ENCODE data around the gene ST8SIA5. TPM values are rescaled to one million over a fixed set of nuclear protein-coding genes. Genes with fewer than 3 reads are reported as not detected.
"Not testable (repeated sequence)": the region's sequence is repeated elsewhere in the genome, so short reads cannot be mapped to it uniquely, and the experiment has no call there.

The ST8SIA5 gene
- total RNA-seq (2013; cell fraction: nucleolus; rRNA removed): not detected in 2 replicates
- total RNA-seq (2014; rRNA removed) (0.17 TPM in 1 of 2 replicates, not detected in the other), total RNA-seq (2014; rRNA removed; fragmentation: Illumina TruSeq; extraction: Trizol) (0.04 and 0.41 TPM in 2 replicates), total RNA-seq (2021) (0.15 and 0.16 TPM in 2 replicates), polyA plus RNA-seq (2011; rRNA removed) (0.04 and 0.12 TPM in 2 replicates), polyA plus RNA-seq (2014; fragmentation: Illumina TruSeq; extraction: Trizol) (0.12 TPM in 1 of 2 replicates, not detected in the other), polyA plus RNA-seq (2014; fragmentation: Nextera tagmentation; extraction: Ambion mirVana) (under 1 TPM; 0.02 to 0.04 TPM), polyA plus RNA-seq (2014; rRNA removed) (0.22 and 0.47 TPM in 2 replicates), polyA plus RNA-seq (2016; fragmentation: Nextera tagmentation; extraction: Ambion mirVana) (under 1 TPM in 1 of 2 experiments, not detected in 1; 0.32 TPM), polyA minus RNA-seq (2011; rRNA and poly(A)+ RNA removed) (not detected in 2 replicates), Bru-seq, nascent RNA (percentile 15 among the genes with signal in this experiment), BruChase-seq, experiment 1, labeled RNA remaining after a 6-hour chase (percentile 41 among the genes with signal in this experiment), BruChase-seq, experiment 2, labeled RNA remaining after a 2-hour chase (percentile 40 among the genes with signal in this experiment)
- polyA plus RNA-seq (2011; ENCODE audit: low read depth): not detected
- 0.03 TPM in 1 of 2 replicates, not detected in the other for polyA plus RNA-seq (2011; cell fraction: cytosol; rRNA removed)
- polyA plus RNA-seq (2011; cell fraction: nucleus; rRNA removed): 0.30 and 0.54 TPM in 2 replicates
- 0.29 and 0.42 TPM in 2 replicates for polyA plus RNA-seq (2012)
- not detected in 2 replicates for polyA minus RNA-seq (2011; cell fraction: cytosol; rRNA and poly(A)+ RNA removed)
- 0.10 TPM in 1 of 2 replicates, not detected in the other for polyA minus RNA-seq (2011; cell fraction: nucleus; rRNA and poly(A)+ RNA removed)
- long read RNA-seq, experiment 1: 0 reads
- long read RNA-seq, experiment 2: 0 reads

GRCh38 chr18:46756559-46757201 is at the start of gene ST8SIA5:
ST8SIA5 (minus strand) TSS chr18:46757053; CDS start chr18:46756508, 545 bp downstream.
- FAIRE-seq (no peak), DNase-seq (ENCODE audit: low read depth, low spot score) (no peak), ATAC-seq (peak; percentile 48)
- BruUV-seq (replicated peaks): no TSS peak
- in situ Hi-C loops (cut with MboI) (no loop called here), intact Hi-C loops (cut with micrococcal nuclease; ENCODE audit: unreplicated experiment) (no loop called here)
- Histone ChIP-seq H3K27me3 (replicated peaks in 1 of 2; ENCODE audit: control insufficient read depth in 2 of 2, insufficient read depth in 2 of 2, low read length in 1 of 2) (peaks cover 3 to 10% of the 10 kb centered on the region in 2 experiments; a peak in 3 of 4 replicates), H3K27ac (ENCODE audit: control insufficient read depth, insufficient read depth) (no peak within 1 kb of the TSS), H3K9me3 (replicated peaks; ENCODE audit: control insufficient read depth, insufficient read depth, low read length) (no peaks in the 10 kb centered on the region), H2AFZ (ENCODE audit: control insufficient read depth, low read depth, low read length) (peak within 1 kb of the TSS; percentile 37), H3K79me2 (ENCODE audit: control insufficient read depth, insufficient read depth, low read length) (no peaks in the 10 kb centered on the region), H3K4me2 (ENCODE audit: control insufficient read depth, insufficient read depth) (peak within 1 kb of the TSS; percentile 93), H3K4me1 (ENCODE audit: control insufficient read depth, insufficient read depth, low read length) (peaks cover 8% of the 10 kb centered on the region), H3K9ac (ENCODE audit: control insufficient read depth, insufficient read depth, low read length) (no peak within 1 kb of the TSS; the same call in 1 of the 2 replicates), H4K20me1 (ENCODE audit: control insufficient read depth, insufficient read depth) (no peaks in the 10 kb centered on the region), H3K4me3 (peak within 1 kb of the TSS; percentile 65), H3K36me3 (ENCODE audit: control insufficient read depth in 2 of 2, insufficient read depth in 2 of 2, low read length in 1 of 2) (no peaks in the 10 kb centered on the region)
- RAD21 ChIA-PET (ENCODE audit: unreplicated experiment): no interaction called here
- SMC1A ChIA-PET (ENCODE audit: uncharacterized antibody, unreplicated experiment): no interaction called here
- 1% methylated on average over 50 of the region's 74 CpGs for WGBS (ENCODE audit: insufficient coverage, insufficient replicate concordance, low lambda C conversion rate, missing lambda C conversion rate)
- CTCF ChIA-PET: no interaction called here
- POLR2A ChIA-PET: no interaction called here
- TF ChIP-seq NFYA (IDR thresholded peaks at IDR 0.05; ENCODE audit: borderline replicate concordance, low read depth, low read length): no peak
- no peak for TF ChIP-seq ZNF592 (IDR thresholded peaks at IDR 0.05)
- peak; percentile 94 for TF ChIP-seq HDAC6 (IDR thresholded peaks at IDR 0.05; ENCODE audit: unreplicated experiment)

DNA sequence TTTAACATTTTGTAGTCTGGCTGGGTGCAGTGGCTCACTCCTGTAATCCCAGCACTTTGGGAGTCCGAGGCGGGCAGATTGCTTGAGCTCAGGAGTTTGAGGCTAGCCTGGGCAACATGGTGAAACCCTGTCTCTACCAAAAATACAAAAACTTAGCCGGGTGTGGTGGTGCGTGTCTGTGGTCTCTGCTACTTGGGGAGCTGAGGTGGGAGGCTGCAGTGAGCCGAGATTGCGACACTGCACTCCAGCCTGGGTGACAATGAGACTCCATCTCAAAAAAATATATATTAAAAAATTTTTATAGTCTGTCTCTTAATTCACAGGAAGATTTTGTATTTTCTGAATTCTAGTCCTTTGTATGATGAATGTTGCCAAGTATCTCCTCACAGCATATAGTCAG is 39.1 kb upstream of the ST8SIA5 start:
- SMC1A ChIA-PET (ENCODE audit: uncharacterized antibody, unreplicated experiment): interaction anchor here (3.7 kb wide), 1 partner anchor 8 kb away, joined by 17 read pairs; no protein-coding TSS in a partner anchor
- BruUV-seq (replicated peaks); H2AFZ ChIP-seq (ENCODE audit: control insufficient read depth, low read depth, low read length); H3K4me3 ChIP-seq; H3K4me2 ChIP-seq (ENCODE audit: control insufficient read depth, insufficient read depth); H3K27me3 ChIP-seq (replicated peaks in 1 of 2; ENCODE audit: control insufficient read depth in 2 of 2, insufficient read depth in 2 of 2, low read length in 1 of 2); H3K27ac ChIP-seq (ENCODE audit: control insufficient read depth, insufficient read depth); DNase-seq (ENCODE audit: low read depth, low spot score); H3K9ac ChIP-seq (ENCODE audit: control insufficient read depth, insufficient read depth, low read length); H4K20me1 ChIP-seq (ENCODE audit: control insufficient read depth, insufficient read depth); in situ Hi-C loops (cut with MboI); FAIRE-seq; H3K36me3 ChIP-seq (ENCODE audit: control insufficient read depth in 2 of 2, insufficient read depth in 2 of 2, low read length in 1 of 2); H3K9me3 ChIP-seq (replicated peaks; ENCODE audit: control insufficient read depth, insufficient read depth, low read length); POLR2A ChIA-PET; intact Hi-C loops (cut with micrococcal nuclease; ENCODE audit: unreplicated experiment); RAD21 ChIA-PET (ENCODE audit: unreplicated experiment); H3K4me1 ChIP-seq (ENCODE audit: control insufficient read depth, insufficient read depth, low read length); H3K79me2 ChIP-seq (ENCODE audit: control insufficient read depth, insufficient read depth, low read length); ATAC-seq: not testable (repeated sequence)
- CTCF ChIA-PET: interaction anchor here (1.5 kb wide), 1 partner anchor 10 kb away, joined by 3 read pairs; no protein-coding TSS in a partner anchor
- 55% methylated on average over 6 of the region's 6 CpGs for WGBS (ENCODE audit: insufficient coverage, insufficient replicate concordance, low lambda C conversion rate, missing lambda C conversion rate)
